ENCODE results near the gene TTLL3. TPM values are rescaled to one million over a fixed set of nuclear protein-coding genes. Genes with fewer than 3 reads are reported as not detected.

The TTLL3 gene
- total RNA-seq, 1 experiment from 2014 or later = 10.3 TPM

DNA sequence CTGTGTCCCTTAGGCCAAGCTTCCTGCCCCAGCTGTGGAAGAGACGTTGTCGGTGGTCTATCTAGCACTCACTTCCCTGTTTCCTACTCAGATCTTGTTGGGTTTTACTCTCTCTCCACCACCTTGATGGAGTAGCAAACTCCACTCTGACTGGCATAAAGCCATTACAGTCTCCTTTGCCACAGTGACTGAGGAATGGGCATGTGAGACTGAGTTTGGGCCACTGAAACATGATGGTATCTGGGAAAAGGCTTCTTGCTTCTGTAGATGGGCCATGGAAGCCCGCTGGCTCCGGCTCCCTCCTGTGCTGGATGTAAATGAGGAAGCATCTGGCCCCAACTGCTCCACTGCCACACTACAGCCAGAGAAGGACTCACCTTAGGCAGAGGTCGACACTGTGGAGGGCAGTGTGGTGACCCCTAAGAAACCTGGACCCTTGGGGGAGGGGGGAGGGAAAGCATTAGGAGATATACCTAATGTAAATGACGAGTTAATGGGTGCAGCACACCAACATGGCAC lies 30.9 kb upstream of the TTLL3 start:
- POLR2A ChIA-PET = interaction anchor here (1.2 kb wide), 1 partner anchor 14 kb away, joined by 3 read pairs; the partner anchor contains the start of gene ARPC4
- H3K27me3 Mint-ChIP-seq (ENCODE audit: insufficient read depth, unreplicated experiment) = no peaks in the 10 kb centered on the region

DNA sequence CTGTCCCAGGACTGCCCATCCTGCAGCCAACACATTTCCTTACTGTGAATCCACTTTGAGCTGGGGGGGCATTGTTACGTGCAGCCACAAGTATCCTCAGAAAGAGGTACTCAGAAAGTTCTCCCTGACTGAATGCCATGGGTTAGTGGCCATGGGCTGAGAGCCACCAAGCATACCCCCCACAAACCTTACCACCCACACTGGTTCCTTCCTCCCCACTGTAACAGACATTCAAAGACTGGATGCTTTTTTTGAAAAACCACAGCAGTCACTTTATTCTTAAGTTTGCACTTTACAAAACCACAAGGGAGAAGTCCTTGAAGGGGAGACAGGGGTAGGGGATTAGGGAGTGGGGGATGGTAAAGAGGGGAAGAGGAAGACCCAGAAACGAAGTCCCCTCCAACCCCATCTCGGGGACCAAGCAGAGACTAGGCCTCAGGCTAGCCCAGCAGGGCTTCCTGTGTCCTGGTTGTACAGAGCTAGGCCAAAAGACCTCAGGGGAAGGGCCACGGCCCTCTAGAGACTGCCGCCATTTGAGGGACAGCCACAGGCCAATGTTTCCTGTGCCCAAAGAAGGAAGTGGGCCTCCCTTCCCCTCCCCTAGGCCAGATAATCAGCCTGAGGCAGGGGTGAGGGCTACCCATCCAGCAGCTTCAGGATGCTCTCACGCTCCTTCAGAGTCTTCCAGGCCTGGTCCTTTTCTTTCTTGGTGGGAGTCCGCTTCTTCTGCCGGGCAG lies 30.2 kb upstream of the TTLL3 start:
- Histone ChIP-seq H3K27me3 (replicated peaks; ENCODE audit: control insufficient read depth, insufficient read depth, low read length) (no peaks in the 10 kb centered on the region), H3K4me1 (no peaks in the 10 kb centered on the region), H3K4me3 (ENCODE audit: low read depth, low read length) (no peak overlapping the region), H3K9me3 (no peaks in the 10 kb centered on the region), H3K36me3 (ENCODE audit: control insufficient read depth, insufficient read depth, low read length) (no peaks in the 10 kb centered on the region; the same call in 1 of the 2 replicates)
- H3K27ac Mint-ChIP-seq (ENCODE audit: unreplicated experiment) = no peak overlapping the region
- H3K4me3 Mint-ChIP-seq (ENCODE audit: unreplicated experiment) = no peak overlapping the region
- peaks cover 12% of the 10 kb centered on the region for H3K36me3 Mint-ChIP-seq (ENCODE audit: insufficient read depth, unreplicated experiment)
- CTCF ChIA-PET = no interaction called here
- TF ChIP-seq, protein P1, sequence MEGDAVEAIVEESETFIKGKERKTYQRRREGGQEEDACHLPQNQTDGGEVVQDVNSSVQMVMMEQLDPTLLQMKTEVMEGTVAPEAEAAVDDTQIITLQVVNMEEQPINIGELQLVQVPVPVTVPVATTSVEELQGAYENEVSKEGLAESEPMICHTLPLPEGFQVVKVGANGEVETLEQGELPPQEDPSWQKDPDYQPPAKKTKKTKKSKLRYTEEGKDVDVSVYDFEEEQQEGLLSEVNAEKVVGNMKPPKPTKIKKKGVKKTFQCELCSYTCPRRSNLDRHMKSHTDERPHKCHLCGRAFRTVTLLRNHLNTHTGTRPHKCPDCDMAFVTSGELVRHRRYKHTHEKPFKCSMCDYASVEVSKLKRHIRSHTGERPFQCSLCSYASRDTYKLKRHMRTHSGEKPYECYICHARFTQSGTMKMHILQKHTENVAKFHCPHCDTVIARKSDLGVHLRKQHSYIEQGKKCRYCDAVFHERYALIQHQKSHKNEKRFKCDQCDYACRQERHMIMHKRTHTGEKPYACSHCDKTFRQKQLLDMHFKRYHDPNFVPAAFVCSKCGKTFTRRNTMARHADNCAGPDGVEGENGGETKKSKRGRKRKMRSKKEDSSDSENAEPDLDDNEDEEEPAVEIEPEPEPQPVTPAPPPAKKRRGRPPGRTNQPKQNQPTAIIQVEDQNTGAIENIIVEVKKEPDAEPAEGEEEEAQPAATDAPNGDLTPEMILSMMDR (IDR thresholded peaks at IDR 0.05; ENCODE audit: insufficient read depth in 1 of 2, low read depth in 1 of 2, low read length in 1 of 2, severe bottlenecking in 1 of 2, unreplicated experiment in 1 of 2) = no peak
- no peaks in the 10 kb centered on the region for H3K9me3 Mint-ChIP-seq (ENCODE audit: unreplicated experiment)
- no peaks in the 10 kb centered on the region for H3K27me3 Mint-ChIP-seq (ENCODE audit: insufficient read depth, unreplicated experiment)
- TSS peak; percentile 74 for BruUV-seq (replicated peaks)
- DNase-seq = no peak
- POLR2A ChIA-PET = no interaction called here
- intact Hi-C loops (cut with micrococcal nuclease; ENCODE audit: unreplicated experiment) = no loop called here
- no peaks in the 10 kb centered on the region for H3K4me1 Mint-ChIP-seq (ENCODE audit: low read depth, unreplicated experiment)

More for the DNA sequence above, 30.9 kb upstream of the TTLL3 start:
- H3K27me3 ChIP-seq (replicated peaks; ENCODE audit: control insufficient read depth, insufficient read depth, low read length) = no peaks in the 10 kb centered on the region
- Mint-ChIP-seq H3K27ac (ENCODE audit: unreplicated experiment) (no peak overlapping the region), H3K9me3 (ENCODE audit: unreplicated experiment) (no peaks in the 10 kb centered on the region), H3K4me1 (ENCODE audit: low read depth, unreplicated experiment) (no peaks in the 10 kb centered on the region), H3K36me3 (ENCODE audit: insufficient read depth, unreplicated experiment) (peaks cover 12% of the 10 kb centered on the region), H3K4me3 (ENCODE audit: unreplicated experiment) (no peak overlapping the region)
- DNase-seq = no peak
- H3K36me3 ChIP-seq (ENCODE audit: control insufficient read depth, insufficient read depth, low read length) = no peaks in the 10 kb centered on the region; the same call in 1 of the 2 replicates
- H3K4me1 ChIP-seq = no peaks in the 10 kb centered on the region
- intact Hi-C loops (cut with micrococcal nuclease; ENCODE audit: unreplicated experiment) = no loop called here
- CTCF ChIA-PET = no interaction called here
- H3K4me3 ChIP-seq (ENCODE audit: low read depth, low read length) = no peak overlapping the region
- TF ChIP-seq, protein P1 (IDR thresholded peaks at IDR 0.05; ENCODE audit: insufficient read depth in 1 of 2, low read depth in 1 of 2, low read length in 1 of 2, severe bottlenecking in 1 of 2, unreplicated experiment in 1 of 2) = no peak
- H3K9me3 ChIP-seq = no peaks in the 10 kb centered on the region
- BruUV-seq (replicated peaks) = no TSS peak

DNA sequence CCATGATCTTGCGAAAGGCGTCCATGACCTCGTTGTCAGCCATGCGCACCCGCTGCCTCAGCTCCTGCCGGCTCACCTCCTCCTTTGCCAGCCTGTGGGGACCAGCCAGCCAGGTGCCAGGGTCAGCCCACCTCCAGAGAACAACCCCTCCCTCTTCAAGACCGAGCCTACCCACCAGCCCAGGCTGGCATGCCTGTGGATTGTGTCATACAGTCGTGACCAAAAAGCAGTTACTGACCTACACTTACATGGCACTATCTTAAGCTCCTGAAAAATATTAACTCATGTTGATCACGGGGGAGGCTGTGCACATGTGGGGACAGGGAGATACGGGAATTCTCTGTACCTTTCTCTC lies 29.6 kb upstream of the TTLL3 start:
- no peak for DNase-seq
- H3K4me3 ChIP-seq (ENCODE audit: low read depth, low read length) = no peak overlapping the region
- no peaks in the 10 kb centered on the region for H3K4me1 ChIP-seq
- no peaks in the 10 kb centered on the region for H3K9me3 Mint-ChIP-seq (ENCODE audit: unreplicated experiment)
- ChIA-PET POLR2A (no interaction called here), CTCF (no interaction called here)
- H3K9me3 ChIP-seq = no peaks in the 10 kb centered on the region
- intact Hi-C loops (cut with micrococcal nuclease; ENCODE audit: unreplicated experiment) = no loop called here
- no peak overlapping the region for H3K4me3 Mint-ChIP-seq (ENCODE audit: unreplicated experiment)
- H3K36me3 Mint-ChIP-seq (ENCODE audit: insufficient read depth, unreplicated experiment) = peaks cover 16% of the 10 kb centered on the region
- H3K27me3 Mint-ChIP-seq (ENCODE audit: insufficient read depth, unreplicated experiment) = no peaks in the 10 kb centered on the region
- H3K27me3 ChIP-seq (replicated peaks; ENCODE audit: control insufficient read depth, insufficient read depth, low read length) = no peaks in the 10 kb centered on the region
- no TSS peak for BruUV-seq (replicated peaks)
- H3K36me3 ChIP-seq (ENCODE audit: control insufficient read depth, insufficient read depth, low read length) = no peaks in the 10 kb centered on the region; the same call in 1 of the 2 replicates
- H3K4me1 Mint-ChIP-seq (ENCODE audit: low read depth, unreplicated experiment) = no peaks in the 10 kb centered on the region
- TF ChIP-seq, protein P1 (IDR thresholded peaks at IDR 0.05; ENCODE audit: insufficient read depth in 1 of 2, low read depth in 1 of 2, low read length in 1 of 2, severe bottlenecking in 1 of 2, unreplicated experiment in 1 of 2) = no peak
- no peak overlapping the region for H3K27ac Mint-ChIP-seq (ENCODE audit: unreplicated experiment)

All from Caco-2 (cell line).